ENCODE measurements around the gene CACFD1. TPM values are rescaled to one million over a fixed set of nuclear protein-coding genes. Genes with fewer than 3 reads are reported as not detected.

The CACFD1 gene
- polyA plus RNA-seq, 12 donors = 10.4 to 22.4 (median 13.1) TPM; not detected in 1

GRCh38 chr9:133477992-133478850 lies 18.4 kb downstream of the CACFD1 start:
- no peak for DNase-seq

GRCh38 chr9:133478851-133479711 lies 19.3 kb downstream of the CACFD1 start, which contains the start of gene SLC2A6:
Gene SLC2A6 (minus strand): TSS chr9:133479099. CDS start chr9:133479059, 40 bp downstream.
- DNase-seq = peak; percentile 73

GRCh38 chr9:133483611-133484010 lies 23.8 kb downstream of the CACFD1 start:
- DNase-seq = no peak

GRCh38 chr9:133484671-133485437 lies 25.1 kb downstream of the CACFD1 start:
- no peak for DNase-seq

- DNase-seq = no peak
Measured at GRCh38 chr9:133485531-133486260, 25.9 kb downstream of the CACFD1 start.

- DNase-seq = no peak
Measured at GRCh38 chr9:133487331-133487725, 27.6 kb downstream of the CACFD1 start.

GRCh38 chr9:133488686-133489252 lies 29.0 kb downstream of the CACFD1 start:
- no peak for DNase-seq

- DNase-seq = no peak
Measured at GRCh38 chr9:133489253-133490190, 29.7 kb downstream of the CACFD1 start.

- DNase-seq = no peak
Measured at GRCh38 chr9:133490201-133490681, 30.5 kb downstream of the CACFD1 start.

GRCh38 chr9:133490865-133491655 lies 31.3 kb downstream of the CACFD1 start:
- no peak for DNase-seq

- DNase-seq = no peak
Measured at GRCh38 chr9:133491656-133491925, 31.8 kb downstream of the CACFD1 start.

- DNase-seq = peak; percentile 45
Measured at GRCh38 chr9:133492061-133493021, 32.6 kb downstream of the CACFD1 start.

GRCh38 chr9:133493428-133493827 lies 33.6 kb downstream of the CACFD1 start:
- DNase-seq = no peak

- DNase-seq = no peak
Measured at GRCh38 chr9:133493845-133494540, 34.2 kb downstream of the CACFD1 start.

- DNase-seq = no peak
Measured at GRCh38 chr9:133494636-133495326, 35.0 kb downstream of the CACFD1 start.

All from muscle of arm (tissue), 12 donors.